GM18511 (cell line): ENCODE results near the gene SLC8B1.

Experiments used
- ATAC-seq: cut with Tn5 transposase; IDR thresholded peaks from one replicate; pipeline ENCODE4 v1.9.1; 2021; ENCODE audit warnings: mild to moderate bottlenecking, moderate library complexity; ENCODE audit not compliant: unreplicated experiment

SLC8B1 gene

GRCh38 chr12:113325916-113326315 lies 9.0 kb downstream of the SLC8B1 start:
- ATAC-seq = no peak

GRCh38 chr12:113322343-113322742 lies 12.6 kb downstream of the SLC8B1 start:
- ATAC-seq = no peak

- ATAC-seq = no peak
These were observed 14.5 kb downstream of the SLC8B1 start for GRCh38 chr12:113320401-113320800.

GRCh38 chr12:113318900-113319628 lies 15.8 kb downstream of the SLC8B1 start:
- no peak for ATAC-seq

GRCh38 chr12:113318046-113318656 lies 16.8 kb downstream of the SLC8B1 start:
- no peak for ATAC-seq

GRCh38 chr12:113317122-113317521 lies 17.8 kb downstream of the SLC8B1 start:
- ATAC-seq = no peak

GRCh38 chr12:113316155-113316554 lies 18.8 kb downstream of the SLC8B1 start:
- no peak for ATAC-seq

GRCh38 chr12:113315358-113315757 lies 19.6 kb downstream of the SLC8B1 start:
- ATAC-seq = no peak

GRCh38 chr12:113314121-113314529 lies 20.8 kb downstream of the SLC8B1 start:
- no peak for ATAC-seq

- ATAC-seq = no peak
These were observed 24.4 kb downstream of the SLC8B1 start for GRCh38 chr12:113310489-113310888.

GRCh38 chr12:113306382-113306781 lies 28.5 kb downstream of the SLC8B1 start:
- ATAC-seq = no peak

- no peak for ATAC-seq
These were observed 29.5 kb downstream of the SLC8B1 start for GRCh38 chr12:113305281-113305856.

GRCh38 chr12:113302886-113303640 lies 31.8 kb downstream of the SLC8B1 start:
- ATAC-seq = no peak

- ATAC-seq = no peak
These were observed 32.4 kb downstream of the SLC8B1 start for GRCh38 chr12:113302466-113302865.

- no peak for ATAC-seq
These were observed 33.1 kb downstream of the SLC8B1 start for GRCh38 chr12:113301811-113302210.

GRCh38 chr12:113299619-113300237 lies 35.2 kb downstream of the SLC8B1 start:
- ATAC-seq = no peak

- ATAC-seq = no peak
These were observed 35.9 kb downstream of the SLC8B1 start for GRCh38 chr12:113298861-113299545.

GRCh38 chr12:113298472-113298817 lies 36.5 kb downstream of the SLC8B1 start:
- ATAC-seq = no peak

GRCh38 chr12:113297621-113298471 lies 37.1 kb downstream of the SLC8B1 start:
- ATAC-seq = no peak

- ATAC-seq = no peak
These were observed 37.7 kb downstream of the SLC8B1 start for GRCh38 chr12:113297214-113297587.
